Measurements from ENCODE around the gene SIRPB1. TPM values are rescaled to one million over a fixed set of nuclear protein-coding genes. Genes with fewer than 3 reads are reported as not detected.

SIRPB1 gene
- total RNA-seq, 2 donors from 2014 or later: 0.42 to 0.66 TPM

DNA sequence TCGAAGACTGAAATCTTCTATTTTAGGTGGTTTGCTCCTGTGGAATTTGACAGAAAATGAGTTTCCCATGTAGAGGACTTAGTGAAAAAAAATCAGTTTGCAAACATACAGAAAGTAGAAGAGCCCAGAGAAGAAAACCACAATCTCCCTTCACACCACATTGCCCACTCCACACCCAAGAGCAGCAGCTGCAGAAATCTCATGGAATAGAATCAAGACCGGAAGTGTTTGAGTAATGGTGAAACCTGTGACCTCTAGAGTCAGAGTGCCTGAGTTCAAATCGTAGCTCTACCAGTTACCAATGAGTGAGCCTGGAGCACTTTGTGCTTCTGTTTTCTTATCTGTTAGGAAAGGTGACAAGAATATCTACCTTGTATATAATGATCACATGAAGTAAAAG lies 33.2 kb upstream of the SIRPB1 start:
- WGBS, 2 experiments (ENCODE audit: insufficient coverage in 1 of 2, insufficient read length in 1 of 2): 85 to 94% methylated on average over 2 to 3 of the region's 3 CpGs

DNA sequence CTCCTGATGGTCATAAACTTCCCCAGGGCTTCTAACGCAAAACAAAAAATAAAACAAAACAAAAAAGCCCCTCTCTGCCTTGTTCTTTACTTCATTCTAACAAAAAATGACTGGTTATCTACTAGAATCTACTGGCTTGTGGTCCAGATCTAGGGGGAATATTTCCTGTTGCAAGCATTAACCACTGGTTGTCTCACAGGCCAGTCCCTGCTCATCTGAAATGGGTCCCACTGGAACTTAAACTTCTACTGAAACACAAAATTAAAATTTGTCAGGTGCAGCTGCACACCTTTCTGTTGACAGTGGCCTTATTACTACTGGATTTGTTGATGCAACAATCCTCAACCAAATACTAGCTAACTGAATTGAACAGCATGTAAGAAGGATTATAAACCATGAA lies 32.3 kb upstream of the SIRPB1 start:
- no peak overlapping the region for H3K27ac ChIP-seq (ENCODE audit: low read depth, low read length)
- no peaks in the 10 kb centered on the region for H3K9me3 Mint-ChIP-seq
- no peak overlapping the region for H3K4me3 Mint-ChIP-seq
- no peak overlapping the region for H3K4me3 ChIP-seq (ENCODE audit: low read length)
- no peaks in the 10 kb centered on the region for H3K27me3 Mint-ChIP-seq (ENCODE audit: insufficient read depth)
- 94% methylated on average over 1 of the region's 1 CpG; no CpG with 5 or more reads in 1 of the 2 experiments for WGBS, 2 experiments (ENCODE audit: insufficient coverage in 1 of 2, insufficient read length in 1 of 2)
- no peaks in the 10 kb centered on the region for H3K36me3 ChIP-seq (ENCODE audit: control insufficient read depth, insufficient read depth, low read length)
- no peaks in the 10 kb centered on the region for H3K4me1 ChIP-seq (ENCODE audit: control insufficient read depth, insufficient read depth, low read length)
- no peaks in the 10 kb centered on the region for H3K4me1 Mint-ChIP-seq
- no peak for DNase-seq
- no peak overlapping the region for H3K9ac ChIP-seq (ENCODE audit: extremely low read depth, low read length, poor library complexity, severe bottlenecking)
- TF ChIP-seq, protein P1, sequence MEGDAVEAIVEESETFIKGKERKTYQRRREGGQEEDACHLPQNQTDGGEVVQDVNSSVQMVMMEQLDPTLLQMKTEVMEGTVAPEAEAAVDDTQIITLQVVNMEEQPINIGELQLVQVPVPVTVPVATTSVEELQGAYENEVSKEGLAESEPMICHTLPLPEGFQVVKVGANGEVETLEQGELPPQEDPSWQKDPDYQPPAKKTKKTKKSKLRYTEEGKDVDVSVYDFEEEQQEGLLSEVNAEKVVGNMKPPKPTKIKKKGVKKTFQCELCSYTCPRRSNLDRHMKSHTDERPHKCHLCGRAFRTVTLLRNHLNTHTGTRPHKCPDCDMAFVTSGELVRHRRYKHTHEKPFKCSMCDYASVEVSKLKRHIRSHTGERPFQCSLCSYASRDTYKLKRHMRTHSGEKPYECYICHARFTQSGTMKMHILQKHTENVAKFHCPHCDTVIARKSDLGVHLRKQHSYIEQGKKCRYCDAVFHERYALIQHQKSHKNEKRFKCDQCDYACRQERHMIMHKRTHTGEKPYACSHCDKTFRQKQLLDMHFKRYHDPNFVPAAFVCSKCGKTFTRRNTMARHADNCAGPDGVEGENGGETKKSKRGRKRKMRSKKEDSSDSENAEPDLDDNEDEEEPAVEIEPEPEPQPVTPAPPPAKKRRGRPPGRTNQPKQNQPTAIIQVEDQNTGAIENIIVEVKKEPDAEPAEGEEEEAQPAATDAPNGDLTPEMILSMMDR (conservative IDR thresholded peaks at IDR 0.05): no peak
- H3K9me3 ChIP-seq (ENCODE audit: control insufficient read depth, low read length): no peaks in the 10 kb centered on the region
- no peaks in the 10 kb centered on the region for H3K27me3 ChIP-seq (ENCODE audit: control insufficient read depth, insufficient read depth, low read length, poor library complexity, severe bottlenecking)
- H3K36me3 Mint-ChIP-seq (ENCODE audit: low read depth): no peaks in the 10 kb centered on the region
- H3K27ac Mint-ChIP-seq: no peak overlapping the region

More for the DNA sequence above, 33.2 kb upstream of the SIRPB1 start:
- TF ChIP-seq, protein P1 (conservative IDR thresholded peaks at IDR 0.05): no peak
- no peak overlapping the region for H3K27ac Mint-ChIP-seq
- Histone ChIP-seq H3K9ac (ENCODE audit: extremely low read depth, low read length, poor library complexity, severe bottlenecking) (no peak overlapping the region), H3K4me3 (ENCODE audit: low read length) (no peak overlapping the region), H3K27ac (ENCODE audit: low read depth, low read length) (no peak overlapping the region), H3K4me1 (ENCODE audit: control insufficient read depth, insufficient read depth, low read length) (no peaks in the 10 kb centered on the region), H3K36me3 (ENCODE audit: control insufficient read depth, insufficient read depth, low read length) (no peaks in the 10 kb centered on the region), H3K27me3 (ENCODE audit: control insufficient read depth, insufficient read depth, low read length, poor library complexity, severe bottlenecking) (no peaks in the 10 kb centered on the region), H3K9me3 (ENCODE audit: control insufficient read depth, low read length) (no peaks in the 10 kb centered on the region)
- DNase-seq: no peak
- no peaks in the 10 kb centered on the region for H3K27me3 Mint-ChIP-seq (ENCODE audit: insufficient read depth)
- H3K36me3 Mint-ChIP-seq (ENCODE audit: low read depth): no peaks in the 10 kb centered on the region
- H3K4me1 Mint-ChIP-seq: no peaks in the 10 kb centered on the region
- no peaks in the 10 kb centered on the region for H3K9me3 Mint-ChIP-seq
- H3K4me3 Mint-ChIP-seq: no peak overlapping the region

DNA sequence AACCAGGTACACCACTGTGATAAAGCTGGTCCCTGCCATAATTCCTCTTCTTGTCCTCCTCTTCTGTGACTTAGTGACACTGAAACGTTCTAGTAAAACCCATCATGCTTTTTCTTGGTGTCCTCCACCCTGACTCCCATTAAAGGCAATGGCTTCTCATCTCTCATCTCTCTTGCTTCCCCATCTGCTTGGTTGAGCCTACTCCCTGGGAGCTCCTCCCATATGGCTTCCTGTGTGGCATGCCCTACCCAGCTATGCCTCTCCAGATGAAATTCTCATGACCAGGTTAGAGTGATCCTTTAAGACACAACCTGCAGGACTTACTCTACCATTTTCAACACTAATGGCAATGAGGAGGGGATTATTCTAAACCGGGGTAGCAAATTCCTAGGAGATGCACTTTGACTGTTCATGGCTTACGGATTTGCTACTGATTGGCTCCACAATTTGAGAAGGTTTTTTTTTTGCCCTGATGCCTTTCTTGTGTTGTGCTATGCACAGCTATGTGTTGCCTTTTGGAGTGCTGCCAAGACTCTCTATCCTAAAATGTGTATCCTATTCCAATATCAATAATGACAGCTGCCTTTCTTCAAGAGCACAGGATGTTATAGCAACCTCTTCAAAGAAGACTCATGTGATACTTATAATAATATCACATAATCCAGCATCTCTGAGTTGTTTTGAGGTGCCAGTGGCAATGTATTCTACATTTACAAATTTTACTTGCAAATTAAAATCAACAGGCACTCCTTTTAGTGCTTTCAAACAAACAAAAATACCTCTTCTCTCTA lies 31.7 kb upstream of the SIRPB1 start:
- Histone ChIP-seq H3K27me3 (ENCODE audit: control insufficient read depth, insufficient read depth, low read length, poor library complexity, severe bottlenecking) (no peaks in the 10 kb centered on the region), H3K27ac (ENCODE audit: low read depth, low read length) (no peak overlapping the region), H3K36me3 (ENCODE audit: control insufficient read depth, insufficient read depth, low read length) (no peaks in the 10 kb centered on the region), H3K9ac (ENCODE audit: extremely low read depth, low read length, poor library complexity, severe bottlenecking) (no peak overlapping the region), H3K4me1 (ENCODE audit: control insufficient read depth, insufficient read depth, low read length) (no peaks in the 10 kb centered on the region), H3K9me3 (ENCODE audit: control insufficient read depth, low read length) (no peaks in the 10 kb centered on the region), H3K4me3 (ENCODE audit: low read length) (no peak overlapping the region)
- Mint-ChIP-seq H3K4me1 (no peaks in the 10 kb centered on the region), H3K36me3 (ENCODE audit: low read depth) (no peaks in the 10 kb centered on the region), H3K27ac (no peak overlapping the region), H3K4me3 (no peak overlapping the region), H3K9me3 (no peaks in the 10 kb centered on the region), H3K27me3 (ENCODE audit: insufficient read depth) (no peaks in the 10 kb centered on the region)
- no peak for DNase-seq
- whole genome bisulfite sequencing, 2 experiments (ENCODE audit: insufficient coverage in 1 of 2, insufficient read length in 1 of 2): 78% methylated on average over 3 of the region's 3 CpGs
- TF ChIP-seq, protein P1 (conservative IDR thresholded peaks at IDR 0.05): no peak

All from endodermal cell (in vitro differentiated cells).